Liver (tissue), 9 donors: ENCODE measurements around the gene DPM1. TPM values are rescaled to one million over a fixed set of nuclear protein-coding genes. Genes with fewer than 3 reads are reported as not detected.

Experiments
- DNase-seq: peaks from one replicate; pipeline ENCODE4 v3.0.0-alpha.2; 2017; ENCODE audit warnings: low spot score
- H3K27ac ChIP-seq, 2 donors: one replicate each; pipeline ENCODE4 v1.7.0; 2013; ENCODE audit warnings: inconsistent platforms in 2 of 2, low read length in 2 of 2, control low read depth in 1 of 2, low read depth in 1 of 2, mild to moderate bottlenecking in 1 of 2
- H3K27me3 ChIP-seq, 4 donors: one replicate each; pipeline versions ENCODE4 v1.6.1 to v1.7.0; 2013; ENCODE audit warnings: low read length in 3 of 4, inconsistent platforms in 1 of 4, mild to moderate bottlenecking in 1 of 4, moderate library complexity in 1 of 4; ENCODE audit not compliant: control insufficient read depth in 4 of 4, insufficient read depth in 4 of 4
- H3K36me3 ChIP-seq, 4 donors: one replicate each; pipeline versions ENCODE4 v1.6.1 to v1.7.0; 2013; ENCODE audit warnings: low read length in 3 of 4, mild to moderate bottlenecking in 3 of 4, low read depth in 1 of 4, moderate library complexity in 1 of 4; ENCODE audit not compliant: control insufficient read depth in 4 of 4, insufficient read depth in 3 of 4
- H3K4me1 ChIP-seq, 4 donors: one replicate each; pipeline versions ENCODE4 v1.6.1 to v1.7.0; 2013; ENCODE audit warnings: low read length in 3 of 4, mild to moderate bottlenecking in 3 of 4, moderate library complexity in 1 of 4; ENCODE audit not compliant: control insufficient read depth in 4 of 4, insufficient read depth in 4 of 4
- H3K4me3 ChIP-seq, 3 donors: one replicate each; pipeline versions ENCODE4 v1.6.1 to v1.7.0; 2013; ENCODE audit warnings: low read length in 3 of 3, control low read depth in 1 of 3, low read depth in 1 of 3, mild to moderate bottlenecking in 1 of 3
- H3K9ac ChIP-seq, 2 donors: one replicate each; pipeline ENCODE4 v1.7.0; 2013; ENCODE audit warnings: low read length in 2 of 2, mild to moderate bottlenecking in 2 of 2, moderate library complexity in 2 of 2, control low read depth in 1 of 2, low read depth in 1 of 2
- H3K9me3 ChIP-seq, 4 donors: one replicate each; pipeline versions ENCODE4 v1.6.1 to v1.7.0; 2013; ENCODE audit warnings: low read length in 3 of 4; ENCODE audit not compliant: control insufficient read depth in 4 of 4
- EGR1 ChIP-seq, 2 donors: IDR thresholded peaks; 2 replicates each; pipeline ENCODE4 v1.6.1; 2016 to 2018; ENCODE audit warnings: antibody characterized with exemption in 2 of 2, low read depth in 2 of 2
- FOXA1 ChIP-seq: IDR thresholded peaks from 2 replicates; pipeline ENCODE4 v1.6.1; 2016; ENCODE audit warnings: antibody characterized with exemption
- FOXA2 ChIP-seq: IDR thresholded peaks from 2 replicates; pipeline ENCODE4 v1.6.1; 2016; ENCODE audit warnings: antibody characterized with exemption
- GABPA ChIP-seq, 2 donors: IDR thresholded peaks in 1 of 2; conservative IDR thresholded peaks in 1 of 2; 2 replicates each; pipeline ENCODE4 v1.6.1; 2016; ENCODE audit warnings: antibody characterized with exemption in 2 of 2, mild to moderate bottlenecking in 1 of 2, moderate library complexity in 1 of 2
- HNF4A ChIP-seq, 2 donors: conservative IDR thresholded peaks; 2 replicates each; pipeline ENCODE4 v1.6.1; 2016; ENCODE audit warnings: antibody characterized with exemption in 2 of 2, mild to moderate bottlenecking in 2 of 2
- HNF4G ChIP-seq: IDR thresholded peaks from 2 replicates; pipeline ENCODE4 v1.6.1; 2016; ENCODE audit warnings: antibody characterized with exemption
- JUND ChIP-seq, 2 donors: IDR thresholded peaks; 2 replicates each; pipeline ENCODE4 v1.6.1; 2016; ENCODE audit warnings: antibody characterized with exemption in 2 of 2
- NR2F2 ChIP-seq: IDR thresholded peaks from 2 replicates; pipeline ENCODE4 v1.6.1; 2016; ENCODE audit warnings: antibody characterized with exemption
- RAD21 ChIP-seq, 2 donors: IDR thresholded peaks; 2 replicates each; pipeline ENCODE4 v1.6.1; 2016; ENCODE audit warnings: antibody characterized with exemption in 2 of 2, mild to moderate bottlenecking in 2 of 2
- RXRA ChIP-seq, 2 donors: IDR thresholded peaks; 2 replicates each; pipeline ENCODE4 v1.6.1; 2017 to 2018; ENCODE audit warnings: antibody characterized with exemption in 2 of 2, mild to moderate bottlenecking in 1 of 2
- SP1 ChIP-seq: IDR thresholded peaks from 2 replicates; pipeline ENCODE4 v1.6.1; 2018; ENCODE audit warnings: antibody characterized with exemption, mild to moderate bottlenecking
- TAF1 ChIP-seq: conservative IDR thresholded peaks from 2 replicates; pipeline ENCODE4 v1.6.1; 2016; ENCODE audit warnings: antibody characterized with exemption, mild to moderate bottlenecking
- YY1 ChIP-seq: IDR thresholded peaks from 2 replicates; pipeline ENCODE4 v1.6.1; 2016; ENCODE audit warnings: antibody characterized with exemption, mild to moderate bottlenecking
- WGBS: extraction: QIAGEN DNeasy Blood & Tissue Kit; methylation state at CpG from one replicate; pipeline ENCODE4 v1.1.7; 2013; 5-methylcytosine and 5-hydroxymethylcytosine counted together
- polyA plus RNA-seq, 2 donors: library from polyadenylated mRNA; stranded (reverse) in 1 of 2; unstranded in 1 of 2; fragments of 200-250 nt in 1 of 2; fragments of >200 nt in 1 of 2; fragmentation: Nextera tagmentation in 1 of 2; extraction: Ambion mirVana in 1 of 2; gene quantifications; one replicate each; pipeline versions ENCODE4 v1.2.1 to v1.2.3, GENCODE V29; 2013 to 2015
- total RNA-seq, 2 donors: library from RNA; depleted of rRNA; stranded (reverse); fragments of >200 nt; gene quantifications; one replicate each; pipeline ENCODE4 v1.2.3, GENCODE V29; 2014
- TF ChIP-seq, protein P1 (sequence below): fragments of 150-350 bp; IDR thresholded peaks from 2 replicates; pipeline ENCODE4 v1.5.1; 2017; ENCODE audit warnings: improper control_type of control experiment, low read depth, low read length; ENCODE audit not compliant: missing input control
- TF ChIP-seq, protein P2 (sequence below): IDR thresholded peaks from 2 replicates; pipeline ENCODE4 v1.6.1; 2016; ENCODE audit warnings: antibody characterized with exemption, mild to moderate bottlenecking
- TF ChIP-seq, protein P3 (sequence below): IDR thresholded peaks from 2 replicates; pipeline ENCODE4 v1.6.1; 2016; ENCODE audit warnings: antibody characterized with exemption
- TF ChIP-seq, protein P4 (sequence below): IDR thresholded peaks from 2 replicates; pipeline ENCODE4 v1.6.1; 2016; ENCODE audit warnings: antibody characterized with exemption
- TF ChIP-seq, protein P5 (sequence below): IDR thresholded peaks from 2 replicates; pipeline ENCODE4 v1.6.1; 2016; ENCODE audit warnings: antibody characterized with exemption
- donor health status: healthy.
- donor health status: healthy.
- donor health status: healthy.
- donor health status: healthy.
- donor health status: healthy.

The DPM1 gene
- total and polyA plus RNA-seq, 4 donors = 27.2 to 42.6 (median 35.2) TPM

DNA sequence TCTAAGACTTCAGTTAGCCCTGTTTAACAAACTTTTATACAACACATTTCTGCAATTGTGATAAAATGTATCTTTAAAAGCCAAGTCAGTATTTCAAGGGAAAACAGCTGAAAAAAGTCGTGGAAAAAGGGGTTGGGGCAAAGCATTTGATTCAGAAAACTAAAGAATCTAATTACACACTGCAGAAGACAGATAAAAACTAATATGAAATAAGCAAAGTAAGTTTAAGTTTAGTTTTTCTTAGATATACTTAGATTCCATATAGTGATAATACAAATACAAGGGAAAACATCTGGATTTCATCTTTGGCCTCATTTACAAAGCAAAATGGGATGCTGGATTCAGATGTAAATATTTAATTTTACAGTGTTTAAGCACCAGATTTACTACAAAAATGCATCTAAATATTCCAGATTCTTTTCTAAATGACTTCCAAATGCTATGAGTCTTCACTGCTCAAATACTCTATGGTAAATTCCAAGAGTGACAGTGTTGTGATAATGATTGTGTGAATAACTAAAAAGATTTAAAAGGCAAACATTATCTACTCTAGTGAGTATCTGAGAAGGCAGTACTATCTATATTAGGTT, 25.5 kb downstream of the DPM1 start:
- TF ChIP-seq RAD21 (IDR thresholded peaks at IDR 0.05) = no peak
- TF ChIP-seq, protein P1, sequence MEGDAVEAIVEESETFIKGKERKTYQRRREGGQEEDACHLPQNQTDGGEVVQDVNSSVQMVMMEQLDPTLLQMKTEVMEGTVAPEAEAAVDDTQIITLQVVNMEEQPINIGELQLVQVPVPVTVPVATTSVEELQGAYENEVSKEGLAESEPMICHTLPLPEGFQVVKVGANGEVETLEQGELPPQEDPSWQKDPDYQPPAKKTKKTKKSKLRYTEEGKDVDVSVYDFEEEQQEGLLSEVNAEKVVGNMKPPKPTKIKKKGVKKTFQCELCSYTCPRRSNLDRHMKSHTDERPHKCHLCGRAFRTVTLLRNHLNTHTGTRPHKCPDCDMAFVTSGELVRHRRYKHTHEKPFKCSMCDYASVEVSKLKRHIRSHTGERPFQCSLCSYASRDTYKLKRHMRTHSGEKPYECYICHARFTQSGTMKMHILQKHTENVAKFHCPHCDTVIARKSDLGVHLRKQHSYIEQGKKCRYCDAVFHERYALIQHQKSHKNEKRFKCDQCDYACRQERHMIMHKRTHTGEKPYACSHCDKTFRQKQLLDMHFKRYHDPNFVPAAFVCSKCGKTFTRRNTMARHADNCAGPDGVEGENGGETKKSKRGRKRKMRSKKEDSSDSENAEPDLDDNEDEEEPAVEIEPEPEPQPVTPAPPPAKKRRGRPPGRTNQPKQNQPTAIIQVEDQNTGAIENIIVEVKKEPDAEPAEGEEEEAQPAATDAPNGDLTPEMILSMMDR = no peak
- TF ChIP-seq EGR1 (IDR thresholded peaks at IDR 0.05; ENCODE audit: low read depth in 2 of 2) = no peak
- TF ChIP-seq, protein P2, sequence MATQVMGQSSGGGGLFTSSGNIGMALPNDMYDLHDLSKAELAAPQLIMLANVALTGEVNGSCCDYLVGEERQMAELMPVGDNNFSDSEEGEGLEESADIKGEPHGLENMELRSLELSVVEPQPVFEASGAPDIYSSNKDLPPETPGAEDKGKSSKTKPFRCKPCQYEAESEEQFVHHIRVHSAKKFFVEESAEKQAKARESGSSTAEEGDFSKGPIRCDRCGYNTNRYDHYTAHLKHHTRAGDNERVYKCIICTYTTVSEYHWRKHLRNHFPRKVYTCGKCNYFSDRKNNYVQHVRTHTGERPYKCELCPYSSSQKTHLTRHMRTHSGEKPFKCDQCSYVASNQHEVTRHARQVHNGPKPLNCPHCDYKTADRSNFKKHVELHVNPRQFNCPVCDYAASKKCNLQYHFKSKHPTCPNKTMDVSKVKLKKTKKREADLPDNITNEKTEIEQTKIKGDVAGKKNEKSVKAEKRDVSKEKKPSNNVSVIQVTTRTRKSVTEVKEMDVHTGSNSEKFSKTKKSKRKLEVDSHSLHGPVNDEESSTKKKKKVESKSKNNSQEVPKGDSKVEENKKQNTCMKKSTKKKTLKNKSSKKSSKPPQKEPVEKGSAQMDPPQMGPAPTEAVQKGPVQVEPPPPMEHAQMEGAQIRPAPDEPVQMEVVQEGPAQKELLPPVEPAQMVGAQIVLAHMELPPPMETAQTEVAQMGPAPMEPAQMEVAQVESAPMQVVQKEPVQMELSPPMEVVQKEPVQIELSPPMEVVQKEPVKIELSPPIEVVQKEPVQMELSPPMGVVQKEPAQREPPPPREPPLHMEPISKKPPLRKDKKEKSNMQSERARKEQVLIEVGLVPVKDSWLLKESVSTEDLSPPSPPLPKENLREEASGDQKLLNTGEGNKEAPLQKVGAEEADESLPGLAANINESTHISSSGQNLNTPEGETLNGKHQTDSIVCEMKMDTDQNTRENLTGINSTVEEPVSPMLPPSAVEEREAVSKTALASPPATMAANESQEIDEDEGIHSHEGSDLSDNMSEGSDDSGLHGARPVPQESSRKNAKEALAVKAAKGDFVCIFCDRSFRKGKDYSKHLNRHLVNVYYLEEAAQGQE = no peak
- TF ChIP-seq JUND (IDR thresholded peaks at IDR 0.05) = no peak
- TF ChIP-seq, protein P3, sequence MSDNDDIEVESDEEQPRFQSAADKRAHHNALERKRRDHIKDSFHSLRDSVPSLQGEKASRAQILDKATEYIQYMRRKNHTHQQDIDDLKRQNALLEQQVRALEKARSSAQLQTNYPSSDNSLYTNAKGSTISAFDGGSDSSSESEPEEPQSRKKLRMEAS = no peak
- TF ChIP-seq FOXA2 = no peak
- no peak for TF ChIP-seq SP1
- TF ChIP-seq HNF4A (conservative IDR thresholded peaks at IDR 0.05) = no peak
- TF ChIP-seq TAF1 = no peak
- TF ChIP-seq YY1 = no peak
- TF ChIP-seq, protein P4, sequence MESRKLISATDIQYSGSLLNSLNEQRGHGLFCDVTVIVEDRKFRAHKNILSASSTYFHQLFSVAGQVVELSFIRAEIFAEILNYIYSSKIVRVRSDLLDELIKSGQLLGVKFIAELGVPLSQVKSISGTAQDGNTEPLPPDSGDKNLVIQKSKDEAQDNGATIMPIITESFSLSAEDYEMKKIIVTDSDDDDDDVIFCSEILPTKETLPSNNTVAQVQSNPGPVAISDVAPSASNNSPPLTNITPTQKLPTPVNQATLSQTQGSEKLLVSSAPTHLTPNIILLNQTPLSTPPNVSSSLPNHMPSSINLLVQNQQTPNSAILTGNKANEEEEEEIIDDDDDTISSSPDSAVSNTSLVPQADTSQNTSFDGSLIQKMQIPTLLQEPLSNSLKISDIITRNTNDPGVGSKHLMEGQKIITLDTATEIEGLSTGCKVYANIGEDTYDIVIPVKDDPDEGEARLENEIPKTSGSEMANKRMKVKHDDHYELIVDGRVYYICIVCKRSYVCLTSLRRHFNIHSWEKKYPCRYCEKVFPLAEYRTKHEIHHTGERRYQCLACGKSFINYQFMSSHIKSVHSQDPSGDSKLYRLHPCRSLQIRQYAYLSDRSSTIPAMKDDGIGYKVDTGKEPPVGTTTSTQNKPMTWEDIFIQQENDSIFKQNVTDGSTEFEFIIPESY = no peak
- TF ChIP-seq HNF4G = no peak
- TF ChIP-seq GABPA (IDR thresholded peaks at IDR 0.05 in 1 of 2, conservative IDR thresholded peaks at IDR 0.05 in 1 of 2) = no peak
- no peak for TF ChIP-seq NR2F2
- TF ChIP-seq, protein P5, sequence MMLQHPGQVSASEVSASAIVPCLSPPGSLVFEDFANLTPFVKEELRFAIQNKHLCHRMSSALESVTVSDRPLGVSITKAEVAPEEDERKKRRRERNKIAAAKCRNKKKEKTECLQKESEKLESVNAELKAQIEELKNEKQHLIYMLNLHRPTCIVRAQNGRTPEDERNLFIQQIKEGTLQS = no peak
- no peak for TF ChIP-seq RXRA (IDR thresholded peaks at IDR 0.05)
- no peak for TF ChIP-seq FOXA1
- WGBS = 77% methylated on average over 1 of the region's 1 CpG
- H3K9me3 ChIP-seq = no peaks in the 10 kb centered on the region
- peaks cover 0 to 23% (median 19%) of the 10 kb centered on the region in 4 donors for H3K4me1 ChIP-seq
- DNase-seq = no peak
- H3K4me3 ChIP-seq = no peak overlapping the region
- H3K36me3 ChIP-seq = peaks cover 1 to 32% (median 22%) of the 10 kb centered on the region in 4 donors
- H3K9ac ChIP-seq = no peak overlapping the region
- no peaks in the 10 kb centered on the region for H3K27me3 ChIP-seq
- H3K27ac ChIP-seq = no peak overlapping the region
